HG02763 (cell line): ENCODE results near the gene ZRANB1.

Experiments used
- ATAC-seq: cut with Tn5 transposase; IDR thresholded peaks from one replicate; pipeline ENCODE4 v1.9.1; 2021; ENCODE audit warnings: mild to moderate bottlenecking, moderate library complexity; ENCODE audit not compliant: unreplicated experiment

Gene ZRANB1

DNA sequence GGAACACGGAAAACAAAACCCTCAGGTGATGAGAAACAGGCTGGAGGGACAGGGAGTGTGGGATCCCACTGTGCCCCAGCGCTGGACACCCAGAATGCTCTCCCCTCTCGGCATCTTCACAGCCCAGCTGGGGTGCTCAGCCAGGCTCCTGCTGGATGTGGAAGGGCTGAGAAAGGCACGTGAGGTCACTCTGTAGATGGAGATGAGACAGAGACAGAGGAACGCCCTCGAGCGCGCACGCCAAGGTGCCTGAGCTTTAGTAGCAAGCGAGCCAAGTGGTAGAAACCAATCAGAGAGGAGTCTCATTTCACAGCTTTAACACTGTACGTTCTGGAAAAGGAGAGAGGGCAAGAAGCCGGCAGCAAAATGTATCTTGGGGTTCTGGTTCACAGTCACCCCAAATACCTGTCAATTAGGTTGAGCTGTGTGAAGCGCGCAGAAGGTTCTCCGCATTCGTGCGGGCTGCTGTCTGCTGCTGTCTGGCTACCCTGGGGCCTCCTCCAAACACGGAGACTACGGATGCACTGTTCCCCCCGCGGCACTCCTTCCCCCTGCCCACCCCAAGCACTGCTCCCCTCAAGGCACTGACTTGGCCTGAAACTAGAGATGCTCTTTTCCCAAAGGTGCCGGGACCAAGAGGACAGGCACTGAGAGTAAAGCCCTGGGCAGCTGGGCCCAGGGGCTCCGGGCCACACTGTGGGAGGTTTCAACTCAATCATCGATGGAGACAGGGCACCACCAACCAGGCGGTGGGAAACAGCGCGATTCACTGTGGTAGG is 91.4 kb downstream of the ZRANB1 start:
- ATAC-seq, result no peak

DNA sequence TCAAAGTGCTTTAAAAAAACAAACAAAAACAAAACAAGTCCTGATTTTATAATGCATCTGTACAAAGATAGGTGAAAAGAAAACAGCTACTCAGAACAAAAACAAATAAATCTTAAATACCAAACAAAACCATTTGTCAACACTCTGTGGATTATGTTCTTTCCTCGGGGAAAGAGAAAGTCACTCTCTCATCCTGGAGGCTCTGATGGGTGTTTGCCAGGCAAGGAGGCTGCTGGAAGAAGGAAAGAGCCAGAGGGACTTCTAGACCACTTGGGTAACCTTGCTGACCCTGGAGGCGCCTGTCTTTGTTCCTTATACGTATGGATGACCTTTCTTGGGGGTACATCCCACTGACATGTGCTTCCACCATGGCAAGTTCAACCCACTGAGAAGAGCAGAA is 92.8 kb downstream of the ZRANB1 start:
- ATAC-seq, result no peak

DNA sequence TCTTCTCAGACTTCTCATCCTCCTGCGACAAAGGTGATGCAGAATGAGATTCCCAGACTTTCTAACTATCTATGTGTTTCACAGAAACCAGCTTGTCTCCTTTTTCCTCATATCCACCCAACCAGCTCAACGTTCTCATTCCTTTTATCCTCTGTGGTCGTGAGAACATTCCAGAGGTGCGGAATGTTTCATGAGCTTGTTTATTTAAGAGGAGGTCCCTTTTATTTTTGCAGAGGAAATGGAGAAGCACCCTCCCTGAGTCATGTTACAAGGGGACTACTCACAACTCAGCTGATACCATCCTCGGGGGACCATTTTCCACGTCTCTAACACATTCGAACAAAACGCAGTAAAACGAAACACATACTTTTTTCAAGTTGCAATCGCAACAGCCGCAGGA is 93.2 kb downstream of the ZRANB1 start:
- no peak for ATAC-seq

DNA sequence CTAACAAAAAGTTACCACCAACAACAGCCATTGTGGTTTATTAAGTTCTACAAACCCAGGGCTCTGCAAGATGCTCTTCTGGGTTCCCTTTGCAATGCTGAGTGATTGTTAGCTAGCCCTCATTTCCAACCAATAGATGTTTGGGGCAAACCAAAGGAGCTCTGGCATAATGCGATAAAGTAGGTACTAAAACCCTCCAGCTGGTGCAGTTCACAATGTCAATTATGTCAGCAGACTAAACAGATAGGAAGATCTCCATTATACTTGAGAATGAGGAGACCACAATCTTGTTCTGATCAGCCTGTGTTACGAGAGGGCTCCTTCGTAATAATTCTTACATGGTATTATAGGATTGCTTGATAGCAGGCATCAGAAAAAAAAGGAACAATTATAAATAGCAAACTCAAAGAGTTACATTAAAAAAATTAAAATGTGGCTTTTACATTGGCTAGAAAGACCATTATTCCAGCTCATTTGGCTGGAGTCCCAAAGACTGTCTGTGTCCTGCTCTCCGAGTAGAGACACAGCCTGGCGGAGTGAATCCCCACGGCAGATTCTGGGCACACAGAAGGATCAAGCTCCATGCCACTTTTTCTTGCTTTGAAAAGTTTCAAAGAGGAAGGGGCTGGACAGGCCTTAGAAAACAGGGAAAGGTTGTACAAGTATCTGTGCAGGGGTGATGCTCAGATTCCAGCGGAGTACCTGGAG is 93.8 kb downstream of the ZRANB1 start:
- ATAC-seq, result no peak

DNA sequence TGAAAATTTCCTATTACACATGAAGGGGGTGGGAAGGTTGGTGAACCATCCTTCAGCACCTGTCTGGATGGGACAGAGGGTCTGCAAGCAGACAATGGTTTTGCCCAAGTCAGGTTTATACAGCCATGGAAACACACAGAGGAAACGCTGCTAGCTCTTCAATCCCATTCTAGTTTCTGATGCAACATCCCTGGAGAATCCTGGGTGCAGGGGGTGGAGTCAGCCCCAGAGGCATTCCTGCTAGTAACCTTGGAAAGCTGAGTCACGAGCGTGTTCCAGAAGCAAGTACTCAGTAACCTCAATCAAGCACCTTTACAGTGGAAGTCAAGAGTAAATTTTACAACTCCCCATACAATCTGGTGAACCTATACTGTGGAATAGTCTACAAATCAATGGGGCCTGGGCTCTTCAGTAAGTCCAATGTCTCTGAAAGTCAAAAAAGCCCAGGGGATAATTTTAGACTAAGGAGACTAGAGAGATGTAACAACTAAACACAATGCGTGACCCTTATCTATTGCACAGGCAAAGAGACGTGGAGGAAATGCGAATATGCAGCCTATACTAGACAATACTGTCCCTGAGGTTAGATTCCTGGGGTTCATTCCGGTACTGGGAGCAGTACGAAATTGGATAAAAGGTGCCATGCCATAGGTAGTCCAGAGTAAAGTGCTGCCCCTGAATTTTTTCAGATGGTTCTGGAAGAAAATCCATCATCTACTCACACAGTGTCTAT is 95.4 kb downstream of the ZRANB1 start:
- ATAC-seq, result no peak
